ENCODE results near the gene AMIGO3.

Gene AMIGO3

GRCh38 chr3:49723628-49724551 lies 4.4 kb upstream of the AMIGO3 start, which contains the start of gene GMPPB:
GMPPB (minus strand) TSS chr3:49723951; CDS start chr3:49723726, 225 bp downstream.
- TF ChIP-seq POLR2A (IDR thresholded peaks at IDR 0.05; ENCODE audit: low read depth, low read length): peak; percentile 83
- TF ChIP-seq POLR2AphosphoS5 (IDR thresholded peaks at IDR 0.05; ENCODE audit: low read depth, low read length): no peak; the same call in 1 of the 2 replicates
- DNase-seq (ENCODE audit: insufficient read length) (peak; percentile 99), FAIRE-seq (peak; percentile 100)

DNA sequence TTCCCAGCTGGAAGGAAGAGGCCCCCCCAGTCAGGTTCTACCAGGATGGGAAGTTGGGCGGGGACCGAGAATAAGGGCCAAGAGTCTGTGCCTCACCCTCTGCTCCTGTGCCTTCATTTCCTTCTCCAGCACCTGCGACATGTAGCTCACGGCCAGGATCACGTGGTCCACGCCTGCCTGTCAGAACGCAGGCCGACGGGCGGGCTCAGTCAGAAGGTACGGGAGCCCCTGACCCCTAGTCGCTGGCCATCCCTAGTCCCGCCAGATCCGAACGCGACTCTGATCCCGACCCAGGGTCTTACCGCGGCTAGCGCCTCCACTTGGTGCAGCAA lies 3.8 kb upstream of the AMIGO3 start:
- TF ChIP-seq POLR2A (IDR thresholded peaks at IDR 0.05; ENCODE audit: low read depth, low read length) (peak; percentile 51), TAF1 (IDR thresholded peaks at IDR 0.05; ENCODE audit: borderline replicate concordance, low read depth, low read length) (no peak), POLR2AphosphoS5 (IDR thresholded peaks at IDR 0.05; ENCODE audit: low read depth, low read length) (peak; percentile 62; the same call in 1 of the 2 replicates)
- FAIRE-seq (no peak), DNase-seq (ENCODE audit: insufficient read length) (peak; percentile 59)

DNA sequence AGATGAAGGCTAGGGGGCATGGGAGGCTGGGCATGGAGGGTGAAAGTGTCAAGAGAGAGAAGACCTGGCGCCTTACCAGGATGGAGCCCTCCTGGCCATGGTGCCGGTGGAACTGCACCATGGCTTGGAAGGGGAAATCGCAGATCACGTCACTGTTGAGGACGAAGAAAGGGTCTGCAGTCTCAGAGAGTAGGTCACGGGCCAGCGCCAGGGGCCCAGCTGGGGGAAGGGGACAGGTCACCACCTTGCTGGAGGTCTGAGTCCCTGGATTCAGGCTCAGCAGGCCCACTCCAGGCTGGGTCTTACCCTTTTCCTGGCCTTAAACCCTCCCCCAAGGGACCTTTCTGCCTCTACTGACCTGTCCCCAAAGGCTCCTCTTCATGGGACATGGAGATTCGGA lies 3.4 kb upstream of the AMIGO3 start:
- TF ChIP-seq POLR2AphosphoS5 (IDR thresholded peaks at IDR 0.05; ENCODE audit: low read depth, low read length) (no peak), POLR2A (IDR thresholded peaks at IDR 0.05; ENCODE audit: low read depth, low read length) (no peak), TAF1 (IDR thresholded peaks at IDR 0.05; ENCODE audit: borderline replicate concordance, low read depth, low read length) (no peak)
- DNase-seq (ENCODE audit: insufficient read length) (no peak), FAIRE-seq (peak; percentile 79)

DNA sequence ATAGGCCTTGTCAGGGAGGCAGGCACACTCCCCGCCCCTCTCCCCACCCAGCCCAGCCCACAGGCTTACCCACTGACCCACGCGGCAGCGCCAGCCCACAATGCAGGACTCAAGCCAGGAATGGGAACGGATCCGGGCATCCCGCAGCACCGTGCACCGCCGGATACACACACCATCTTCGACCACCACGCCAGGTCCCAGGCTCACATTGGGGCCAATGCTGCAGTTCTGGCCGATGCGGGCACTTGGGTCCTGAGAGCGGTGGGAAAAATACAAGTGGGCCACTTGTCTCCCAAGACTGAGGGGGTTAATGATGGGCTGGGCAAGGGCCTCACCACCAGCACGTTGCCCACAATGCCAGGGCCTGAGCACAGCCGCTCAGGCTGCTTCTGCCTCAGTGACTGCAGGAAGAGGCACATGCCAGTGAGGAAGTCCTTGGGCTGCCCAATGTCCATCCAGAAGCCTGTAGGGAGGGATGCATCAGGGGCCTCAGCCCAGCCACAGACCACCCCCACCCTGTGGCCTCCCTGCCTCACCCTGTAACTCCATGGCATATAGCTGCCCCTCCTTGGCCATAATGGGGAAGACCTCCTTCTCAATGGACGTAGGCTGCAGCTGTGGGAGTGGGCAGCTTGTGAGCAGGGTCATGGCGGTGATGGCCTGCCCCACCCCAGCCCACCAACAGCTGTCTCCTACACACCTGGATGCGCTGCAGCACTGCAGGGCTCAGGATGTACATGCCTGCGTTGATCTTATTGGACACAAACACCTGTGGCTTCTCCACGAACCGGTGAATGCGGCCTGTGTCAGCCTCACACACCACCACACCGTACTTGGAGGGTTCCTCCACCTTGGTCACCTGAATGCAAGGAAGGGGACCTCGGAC lies 2.7 kb upstream of the AMIGO3 start:
- no peak for FAIRE-seq
- TF ChIP-seq TAF1 (IDR thresholded peaks at IDR 0.05; ENCODE audit: borderline replicate concordance, low read depth, low read length) (no peak), POLR2AphosphoS5 (IDR thresholded peaks at IDR 0.05; ENCODE audit: low read depth, low read length) (no peak), POLR2A (IDR thresholded peaks at IDR 0.05; ENCODE audit: low read depth, low read length) (no peak)

DNA sequence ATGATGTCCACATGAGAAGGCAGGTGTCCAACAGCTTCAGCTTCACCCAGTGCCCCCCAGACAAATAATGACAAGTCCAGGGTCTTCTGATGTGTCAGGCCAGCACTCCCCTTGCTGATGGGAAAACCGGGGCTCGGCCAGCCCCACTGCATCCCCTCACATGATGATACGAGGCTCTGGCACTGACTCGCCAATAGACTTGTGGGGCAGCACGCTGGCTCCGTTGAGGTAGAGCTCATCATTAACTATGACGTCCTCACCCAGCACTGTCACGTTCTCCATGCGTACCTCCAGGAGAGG lies 2.1 kb upstream of the AMIGO3 start:
- DNase-seq (ENCODE audit: insufficient read length) (no peak), FAIRE-seq (no peak)
- TF ChIP-seq TAF1 (IDR thresholded peaks at IDR 0.05; ENCODE audit: borderline replicate concordance, low read depth, low read length): no peak
- no peak for TF ChIP-seq POLR2AphosphoS5 (IDR thresholded peaks at IDR 0.05; ENCODE audit: low read depth, low read length)
- no peak for TF ChIP-seq POLR2A (IDR thresholded peaks at IDR 0.05; ENCODE audit: low read depth, low read length)

More for the DNA sequence above, 2.7 kb upstream of the AMIGO3 start:
- peak; percentile 2 for DNase-seq (ENCODE audit: insufficient read length)

DNA sequence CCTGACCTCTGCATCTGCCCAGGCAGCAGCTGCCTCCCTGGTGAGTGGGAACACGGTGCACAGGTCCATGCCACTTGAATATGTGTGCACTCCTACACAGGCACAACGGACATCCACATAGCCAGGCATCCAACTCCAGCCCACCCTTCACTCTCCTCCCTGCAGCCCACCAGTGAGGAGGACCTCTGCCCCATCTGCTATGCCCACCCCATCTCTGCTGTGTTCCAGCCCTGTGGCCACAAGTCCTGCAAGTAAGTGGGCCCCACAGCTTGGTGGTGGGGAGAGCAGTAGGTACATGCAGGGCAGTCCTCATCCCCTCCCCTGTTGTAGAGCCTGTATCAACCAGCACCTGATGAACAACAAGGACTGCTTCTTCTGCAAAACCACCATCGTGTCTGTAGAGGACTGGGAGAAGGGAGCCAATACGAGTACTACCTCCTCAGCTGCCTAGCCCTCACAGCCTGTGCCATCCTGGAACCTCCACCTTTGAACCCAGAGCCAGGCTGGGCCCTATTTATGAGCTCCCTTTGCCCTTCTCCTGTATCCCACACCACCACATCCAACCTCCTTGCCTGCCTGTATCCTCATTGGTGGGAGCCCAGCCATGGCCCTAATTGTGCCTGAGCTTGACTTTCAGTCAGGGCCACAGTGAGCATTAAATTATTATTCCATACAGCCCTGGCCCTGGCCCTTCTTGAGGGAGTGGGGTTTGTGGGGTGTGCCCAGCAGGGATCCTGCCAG lies 1.5 kb upstream of the AMIGO3 start:
- no peak for FAIRE-seq
- DNase-seq (ENCODE audit: insufficient read length): no peak
- TF ChIP-seq POLR2AphosphoS5 (IDR thresholded peaks at IDR 0.05; ENCODE audit: low read depth, low read length) (peak; percentile 19; the same call in 1 of the 2 replicates), TAF1 (IDR thresholded peaks at IDR 0.05; ENCODE audit: borderline replicate concordance, low read depth, low read length) (no peak)

GRCh38 chr3:49718858-49719213 lies 648 bp downstream of the AMIGO3 start:
- TF ChIP-seq TAF1 (IDR thresholded peaks at IDR 0.05; ENCODE audit: borderline replicate concordance, low read depth, low read length) (no peak), POLR2AphosphoS5 (IDR thresholded peaks at IDR 0.05; ENCODE audit: low read depth, low read length) (no peak), POLR2A (IDR thresholded peaks at IDR 0.05; ENCODE audit: low read depth, low read length) (no peak)
- FAIRE-seq (no peak), DNase-seq (ENCODE audit: insufficient read length) (no peak)

GRCh38 chr3:49717959-49718857 lies 1.3 kb downstream of the AMIGO3 start:
- FAIRE-seq: no peak
- no peak for DNase-seq (ENCODE audit: insufficient read length)
- TF ChIP-seq POLR2A (IDR thresholded peaks at IDR 0.05; ENCODE audit: low read depth, low read length) (no peak), POLR2AphosphoS5 (IDR thresholded peaks at IDR 0.05; ENCODE audit: low read depth, low read length) (no peak), TAF1 (IDR thresholded peaks at IDR 0.05; ENCODE audit: borderline replicate concordance, low read depth, low read length) (no peak)

GRCh38 chr3:49717211-49717958 lies 2.1 kb downstream of the AMIGO3 start:
- DNase-seq (ENCODE audit: insufficient read length) (no peak), FAIRE-seq (no peak)
- no peak; the same call in none of the 2 replicates for TF ChIP-seq POLR2AphosphoS5 (IDR thresholded peaks at IDR 0.05; ENCODE audit: low read depth, low read length)
- TF ChIP-seq TAF1 (IDR thresholded peaks at IDR 0.05; ENCODE audit: borderline replicate concordance, low read depth, low read length): no peak
- no peak; the same call in 1 of the 2 replicates for TF ChIP-seq POLR2A (IDR thresholded peaks at IDR 0.05; ENCODE audit: low read depth, low read length)

All from GM12892 (cell line).